HG03354 (cell line): Measurements from ENCODE around the gene SIT1.
"Not testable (repeated sequence)": the region's sequence is repeated elsewhere in the genome, so short reads cannot be mapped to it uniquely, and the experiment has no call there.

ENCODE experiments used
- ATAC-seq: cut with Tn5 transposase; IDR thresholded peaks from one replicate; pipeline ENCODE4 v1.9.1; 2021; ENCODE audit warnings: mild to moderate bottlenecking; ENCODE audit not compliant: unreplicated experiment, poor library complexity, severe bottlenecking

The SIT1 gene

DNA sequence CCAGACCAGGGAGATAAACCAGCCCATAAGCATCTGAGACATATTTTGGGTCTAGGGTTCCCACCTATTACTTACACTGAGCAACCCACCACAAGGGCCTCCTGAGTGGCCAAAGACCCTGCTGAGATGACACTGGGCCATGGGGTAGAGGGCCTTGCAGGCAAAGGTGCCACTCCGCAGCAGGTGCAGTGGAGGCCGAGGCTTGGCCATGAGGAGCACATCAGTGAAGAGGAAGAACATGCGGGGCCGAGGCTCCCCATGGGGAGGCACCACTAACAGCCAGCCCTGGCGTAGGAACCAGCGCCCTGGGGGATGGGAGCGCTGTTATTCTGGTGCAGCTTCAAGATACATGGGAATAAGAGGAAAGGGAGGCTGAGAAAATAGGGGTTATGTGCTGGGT, 11.7 kb upstream of the SIT1 start:
- ATAC-seq = no peak

- ATAC-seq = no peak
Observed at GRCh38 chr9:35661756-35662350, 11.1 kb upstream of the SIT1 start.

DNA sequence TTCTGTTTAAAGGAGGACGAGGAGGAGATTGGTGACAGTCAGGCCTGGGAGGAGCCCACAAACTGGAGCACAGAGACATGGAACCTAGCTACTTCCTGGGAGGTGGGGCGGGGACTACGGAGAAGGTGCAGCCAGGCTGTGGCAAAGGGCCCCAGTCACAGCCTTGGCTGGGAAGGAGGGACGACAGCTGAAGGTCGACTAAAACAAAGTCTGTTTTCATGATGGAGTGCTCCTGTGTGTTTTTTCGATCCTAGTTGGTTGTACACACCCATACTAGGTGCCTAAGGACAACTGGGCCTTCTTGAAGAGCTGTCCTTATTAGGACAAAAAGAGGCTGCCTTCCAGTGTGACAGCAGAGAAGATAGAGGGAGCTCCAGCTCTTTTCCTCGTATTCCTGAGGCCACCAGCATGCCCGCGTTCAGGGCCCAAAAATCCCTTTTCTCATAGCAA, 10.3 kb upstream of the SIT1 start:
- no peak for ATAC-seq

GRCh38 chr9:35659340-35659739, 8.6 kb upstream of the SIT1 start:
- ATAC-seq = no peak

DNA sequence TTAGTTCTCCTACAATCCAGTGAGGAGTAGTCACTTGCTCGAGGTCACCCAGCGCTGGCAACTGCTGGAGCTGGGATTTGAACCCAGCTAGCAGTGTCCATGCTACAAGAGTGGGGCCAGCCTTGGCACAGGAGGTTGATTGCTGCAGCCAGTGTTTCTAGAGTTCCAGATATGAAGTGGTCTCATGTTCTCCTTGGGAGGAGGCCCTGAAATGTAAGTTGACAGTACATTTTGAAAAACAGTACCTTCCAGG, 8.2 kb upstream of the SIT1 start:
- peak; percentile 2 for ATAC-seq

- ATAC-seq = peak; percentile 72
Observed at GRCh38 chr9:35658137-35658967, 7.6 kb upstream of the SIT1 start, which contains the start of gene CCDC107. Gene CCDC107 (plus strand): TSS chr9:35658292. CDS start chr9:35658380, 88 bp downstream.

DNA sequence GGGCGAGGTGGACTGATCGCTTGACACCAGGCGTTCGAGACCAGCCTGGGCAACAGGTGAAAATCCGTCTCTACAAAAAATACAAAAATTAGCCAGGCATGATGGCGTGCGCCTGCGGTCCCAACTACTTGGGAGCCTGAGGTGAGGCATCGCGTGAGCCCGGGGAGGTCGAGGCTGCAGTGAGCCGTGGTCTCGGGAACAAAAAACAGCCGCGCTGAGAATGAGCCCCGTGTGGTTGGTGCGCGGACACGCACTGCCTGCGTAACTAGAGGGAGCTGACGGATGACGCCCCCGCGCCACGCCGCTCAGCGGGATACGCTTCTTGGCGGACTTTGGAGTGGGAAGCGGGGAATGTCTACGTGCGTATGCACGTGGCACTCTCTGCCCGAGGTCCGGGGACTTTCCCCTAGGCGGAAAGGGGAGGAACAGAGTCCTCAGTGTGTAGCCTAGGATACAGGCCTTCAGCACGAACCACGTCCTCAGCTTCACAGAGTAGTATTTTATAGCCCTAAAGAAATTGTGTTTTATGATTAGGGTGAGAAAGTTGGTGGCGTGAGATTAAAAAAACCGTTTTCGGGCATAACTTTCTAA, 6.9 kb upstream of the SIT1 start, which contains the start of gene RMRP:
TSS of gene RMRP (minus strand) at position 474 of the 591 bp plus-strand sequence.
- peak; percentile 86 for ATAC-seq

GRCh38 chr9:35656831-35657545, 6.3 kb upstream of the SIT1 start:
- no peak for ATAC-seq

DNA sequence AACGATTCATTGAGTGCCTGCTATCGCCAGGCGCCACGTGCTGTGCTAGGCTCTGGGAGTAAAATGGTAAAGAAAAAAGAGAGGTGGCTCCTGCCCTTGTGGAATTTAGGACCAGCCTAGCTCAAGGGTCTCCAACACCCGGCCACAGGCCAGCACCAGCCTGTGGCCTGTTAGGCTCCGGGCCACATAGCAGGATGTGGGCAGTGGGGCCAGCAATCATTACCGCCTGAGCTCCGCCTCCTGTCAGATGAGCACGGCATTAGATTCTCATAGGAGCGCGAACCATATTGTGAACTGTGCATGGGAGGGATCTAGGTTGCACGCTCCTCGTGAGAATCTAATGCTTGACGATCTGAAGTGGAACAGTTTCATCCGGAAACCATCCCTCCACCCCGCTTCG, 5.6 kb upstream of the SIT1 start:
- ATAC-seq = no peak

DNA sequence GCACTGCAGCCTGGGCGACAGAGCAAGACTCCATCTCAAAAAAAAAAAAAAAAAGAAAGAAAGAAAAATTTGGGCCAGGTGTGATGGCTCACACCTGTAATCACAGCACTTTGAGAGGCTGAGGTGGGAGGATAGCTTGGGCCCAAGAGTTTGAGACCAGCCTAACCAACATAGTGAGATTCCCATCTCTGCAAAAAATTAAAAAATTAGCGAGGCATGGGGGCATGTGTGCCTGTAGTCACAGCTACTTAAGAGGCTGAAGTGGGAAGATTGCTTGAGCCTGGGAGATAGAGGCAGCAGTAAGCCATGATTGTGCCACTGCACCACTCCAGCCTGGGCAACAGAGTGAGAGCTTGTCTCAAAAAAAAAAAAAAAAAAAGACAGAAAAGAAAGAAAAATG, 2.9 kb upstream of the SIT1 start:
- no peak for ATAC-seq

- ATAC-seq = no peak
Observed at GRCh38 chr9:35652829-35653209, 2.1 kb upstream of the SIT1 start.

GRCh38 chr9:35651956-35652828, 1.5 kb upstream of the SIT1 start:
- ATAC-seq = no peak

- no peak for ATAC-seq
Observed at GRCh38 chr9:35649431-35650340, 1.0 kb downstream of the SIT1 start.

- peak; percentile 87 for ATAC-seq
Observed at GRCh38 chr9:35646533-35647265, 4.0 kb downstream of the SIT1 start.

GRCh38 chr9:35646153-35646532, 4.6 kb downstream of the SIT1 start:
- no peak for ATAC-seq

DNA sequence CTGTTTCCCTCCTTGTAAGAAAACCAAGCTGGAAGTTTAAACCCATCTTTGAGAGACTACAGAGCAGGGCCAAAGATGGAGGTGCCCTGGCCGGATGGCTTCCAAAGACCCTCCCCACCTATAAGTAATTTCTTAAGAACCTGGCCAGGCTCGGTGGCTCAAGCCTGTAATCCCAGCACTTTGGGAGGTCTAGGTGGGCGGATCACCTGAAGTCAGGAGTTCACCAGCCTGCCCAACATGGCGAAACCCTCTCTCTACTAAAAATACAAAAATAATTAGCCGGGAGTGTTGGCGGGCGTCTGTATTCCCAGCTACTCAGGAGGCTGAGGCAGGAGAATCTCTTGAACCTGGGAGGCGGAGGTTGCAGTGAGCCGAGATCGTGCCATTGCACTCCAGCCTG, 5.0 kb downstream of the SIT1 start:
- not testable (repeated sequence) for ATAC-seq

- ATAC-seq = no peak
Observed at GRCh38 chr9:35643046-35643445, 7.7 kb downstream of the SIT1 start.

- ATAC-seq = not testable (repeated sequence)
Observed at GRCh38 chr9:35641478-35641877, 9.3 kb downstream of the SIT1 start.
